ENCODE data around the gene ZNF536.

The ZNF536 gene

GRCh38 chr19:30564551-30565011 is 192.4 kb downstream of the ZNF536 start:
- TF ChIP-seq, protein P1, sequence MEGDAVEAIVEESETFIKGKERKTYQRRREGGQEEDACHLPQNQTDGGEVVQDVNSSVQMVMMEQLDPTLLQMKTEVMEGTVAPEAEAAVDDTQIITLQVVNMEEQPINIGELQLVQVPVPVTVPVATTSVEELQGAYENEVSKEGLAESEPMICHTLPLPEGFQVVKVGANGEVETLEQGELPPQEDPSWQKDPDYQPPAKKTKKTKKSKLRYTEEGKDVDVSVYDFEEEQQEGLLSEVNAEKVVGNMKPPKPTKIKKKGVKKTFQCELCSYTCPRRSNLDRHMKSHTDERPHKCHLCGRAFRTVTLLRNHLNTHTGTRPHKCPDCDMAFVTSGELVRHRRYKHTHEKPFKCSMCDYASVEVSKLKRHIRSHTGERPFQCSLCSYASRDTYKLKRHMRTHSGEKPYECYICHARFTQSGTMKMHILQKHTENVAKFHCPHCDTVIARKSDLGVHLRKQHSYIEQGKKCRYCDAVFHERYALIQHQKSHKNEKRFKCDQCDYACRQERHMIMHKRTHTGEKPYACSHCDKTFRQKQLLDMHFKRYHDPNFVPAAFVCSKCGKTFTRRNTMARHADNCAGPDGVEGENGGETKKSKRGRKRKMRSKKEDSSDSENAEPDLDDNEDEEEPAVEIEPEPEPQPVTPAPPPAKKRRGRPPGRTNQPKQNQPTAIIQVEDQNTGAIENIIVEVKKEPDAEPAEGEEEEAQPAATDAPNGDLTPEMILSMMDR (conservative IDR thresholded peaks at IDR 0.05; ENCODE audit: control insufficient read depth, insufficient read depth, low read depth, low read length) = no peak
- no peak for DNase-seq (ENCODE audit: low read depth)
- H3K4me3 ChIP-seq (ENCODE audit: control insufficient read depth, low read depth, low read length) = no peak overlapping the region

DNA sequence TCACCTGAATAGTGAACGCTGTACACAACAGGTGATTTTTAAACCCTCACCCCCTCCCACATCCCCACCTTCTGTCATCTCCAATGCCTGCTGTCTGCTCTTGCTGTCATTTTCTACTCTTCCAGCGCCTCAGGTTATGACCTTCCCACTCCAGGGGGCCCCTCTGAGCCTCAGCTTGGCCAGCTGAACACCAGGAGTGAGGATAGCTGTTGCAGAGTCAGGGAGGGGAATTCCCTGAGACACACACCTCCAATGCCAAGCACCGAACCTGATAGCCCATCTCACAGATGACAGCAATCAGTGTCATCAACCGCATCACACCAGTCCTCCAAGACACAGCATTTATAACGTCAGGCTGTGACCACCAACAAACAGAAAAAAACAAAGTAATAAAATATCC is 193.5 kb downstream of the ZNF536 start:
- TF ChIP-seq, protein P1 (conservative IDR thresholded peaks at IDR 0.05; ENCODE audit: control insufficient read depth, insufficient read depth, low read depth, low read length) = no peak
- no peak overlapping the region for H3K4me3 ChIP-seq (ENCODE audit: control insufficient read depth, low read depth, low read length)
- DNase-seq (ENCODE audit: low read depth) = no peak

- H3K4me3 ChIP-seq (ENCODE audit: control insufficient read depth, low read depth, low read length) = no peak overlapping the region
- TF ChIP-seq, protein P1 (conservative IDR thresholded peaks at IDR 0.05; ENCODE audit: control insufficient read depth, insufficient read depth, low read depth, low read length) = no peak
- DNase-seq (ENCODE audit: low read depth) = no peak
These were observed 194.7 kb downstream of the ZNF536 start for GRCh38 chr19:30566681-30567420.

- TF ChIP-seq, protein P1 (conservative IDR thresholded peaks at IDR 0.05; ENCODE audit: control insufficient read depth, insufficient read depth, low read depth, low read length) = no peak
- H3K4me3 ChIP-seq (ENCODE audit: control insufficient read depth, low read depth, low read length) = no peak overlapping the region
- DNase-seq (ENCODE audit: low read depth) = peak; percentile 1
These were observed 195.5 kb downstream of the ZNF536 start for GRCh38 chr19:30567536-30568232.

DNA sequence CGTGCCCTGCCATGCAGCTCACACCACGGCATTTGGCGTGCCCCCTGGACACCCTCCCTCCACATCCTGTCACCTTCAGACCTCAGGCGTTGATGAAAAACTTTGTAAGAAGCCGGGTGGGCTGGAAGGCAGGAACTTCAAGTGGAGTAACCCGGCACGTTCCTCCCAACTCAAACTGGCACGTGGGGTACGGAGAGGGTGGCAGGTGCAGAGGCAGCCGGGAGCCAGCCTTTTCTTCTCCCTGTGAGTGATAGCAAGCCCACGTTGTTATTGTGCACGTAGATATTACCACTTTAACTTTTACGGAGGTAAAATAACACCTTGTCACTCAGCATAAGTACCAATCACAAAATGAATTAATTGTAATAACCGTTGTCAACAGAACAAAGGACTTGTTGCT is 198.0 kb downstream of the ZNF536 start:
- TF ChIP-seq, protein P1 (conservative IDR thresholded peaks at IDR 0.05; ENCODE audit: control insufficient read depth, insufficient read depth, low read depth, low read length) = no peak
- no peak for DNase-seq (ENCODE audit: low read depth)
- no peak overlapping the region for H3K4me3 ChIP-seq (ENCODE audit: control insufficient read depth, low read depth, low read length)

- H3K4me3 ChIP-seq (ENCODE audit: control insufficient read depth, low read depth, low read length) = no peak overlapping the region
- DNase-seq (ENCODE audit: low read depth) = no peak
- TF ChIP-seq, protein P1 (conservative IDR thresholded peaks at IDR 0.05; ENCODE audit: control insufficient read depth, insufficient read depth, low read depth, low read length) = no peak
These were observed 205.4 kb downstream of the ZNF536 start for GRCh38 chr19:30577551-30578105.

Measured in fibroblast of mammary gland (primary cell).